Measurements from ENCODE around the gene GMCL2. TPM values are rescaled to one million over a fixed set of nuclear protein-coding genes. Genes with fewer than 3 reads are reported as not detected.

GMCL2 gene
- total RNA-seq, 1 donor from 2014 or later, result not detected

DNA sequence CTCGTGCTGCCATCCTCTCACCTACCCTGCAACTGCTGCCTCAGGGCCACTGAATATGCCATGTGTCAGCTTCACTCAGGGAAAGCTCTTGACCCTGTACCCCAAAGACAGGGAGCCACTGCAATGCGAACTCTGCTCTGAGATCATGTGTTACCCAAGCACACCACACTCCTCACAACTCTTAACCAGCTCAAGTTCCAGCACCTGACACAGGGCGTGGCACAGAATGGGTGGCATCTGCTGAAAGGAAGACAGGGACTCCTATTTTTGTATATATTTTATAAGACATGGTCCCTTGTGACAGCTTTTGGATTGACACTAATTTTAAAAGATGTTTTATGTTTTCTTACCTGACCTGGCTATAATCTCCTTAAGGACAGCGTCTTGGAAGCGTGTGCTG is 34.7 kb upstream of the GMCL2 start:
- DNase-seq, result no peak

DNA sequence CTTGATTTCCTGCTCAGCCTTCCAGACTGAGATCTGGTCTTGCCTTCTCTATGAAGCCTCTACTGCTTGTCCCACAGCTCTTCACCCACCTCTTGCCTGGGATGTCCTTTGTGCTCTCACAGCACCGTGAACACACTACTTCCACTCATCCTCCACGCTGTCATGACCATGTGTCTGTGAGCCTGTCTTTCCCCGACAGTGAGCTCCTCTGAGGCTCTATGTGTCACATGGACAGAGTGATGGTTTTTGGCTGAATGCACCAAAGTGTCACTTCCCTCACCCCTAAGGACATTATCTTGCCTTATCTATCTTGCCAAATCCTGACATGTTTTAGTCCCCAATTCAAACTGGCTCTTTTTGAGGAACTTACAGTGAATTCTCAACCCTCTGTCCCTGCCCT is 34.1 kb upstream of the GMCL2 start:
- no peak for DNase-seq

DNA sequence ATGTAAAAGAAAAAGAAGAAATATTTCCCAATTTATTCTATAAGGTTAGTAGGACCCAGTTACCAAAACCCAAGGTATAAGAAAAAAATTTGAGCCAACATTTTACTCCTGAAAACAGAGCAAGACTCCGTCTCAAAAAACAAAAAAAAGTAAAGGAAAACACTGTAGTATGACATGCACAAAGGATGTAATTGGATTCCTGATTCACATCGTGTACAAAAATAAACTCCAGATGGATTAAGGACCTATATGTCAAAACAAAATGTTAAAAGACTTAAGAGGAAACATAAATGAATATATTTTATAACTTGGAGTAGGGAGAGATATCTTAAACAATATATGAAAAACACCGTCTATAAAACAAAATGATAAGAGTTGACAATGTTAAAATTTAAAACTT is 31.7 kb upstream of the GMCL2 start:
- DNase-seq, result no peak

DNA sequence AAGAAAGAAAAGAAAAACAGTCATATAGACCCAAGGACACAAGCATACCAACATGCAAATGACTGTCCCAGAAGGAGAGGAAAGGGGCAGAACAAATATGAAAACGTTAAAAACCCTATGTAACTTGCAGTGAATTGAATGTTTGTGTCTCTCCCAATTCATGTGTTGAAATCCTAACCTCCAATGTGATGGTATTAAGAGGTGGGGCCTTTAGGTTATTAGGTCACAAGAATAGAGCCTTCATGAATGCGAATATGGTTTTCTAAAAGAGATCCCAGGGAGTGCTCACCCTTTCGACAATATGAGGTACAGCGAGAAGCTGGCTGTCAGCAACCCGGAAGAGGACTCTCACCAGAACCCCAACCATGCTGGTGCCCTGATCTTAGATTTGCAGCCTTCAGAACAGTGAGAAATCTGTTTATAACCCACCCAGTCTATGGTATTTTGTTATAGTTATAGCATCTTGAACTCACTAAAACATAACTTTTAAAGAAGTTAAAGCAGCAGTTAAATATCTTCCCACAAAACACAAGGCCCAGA is 31.1 kb upstream of the GMCL2 start:
- no peak for DNase-seq

DNA sequence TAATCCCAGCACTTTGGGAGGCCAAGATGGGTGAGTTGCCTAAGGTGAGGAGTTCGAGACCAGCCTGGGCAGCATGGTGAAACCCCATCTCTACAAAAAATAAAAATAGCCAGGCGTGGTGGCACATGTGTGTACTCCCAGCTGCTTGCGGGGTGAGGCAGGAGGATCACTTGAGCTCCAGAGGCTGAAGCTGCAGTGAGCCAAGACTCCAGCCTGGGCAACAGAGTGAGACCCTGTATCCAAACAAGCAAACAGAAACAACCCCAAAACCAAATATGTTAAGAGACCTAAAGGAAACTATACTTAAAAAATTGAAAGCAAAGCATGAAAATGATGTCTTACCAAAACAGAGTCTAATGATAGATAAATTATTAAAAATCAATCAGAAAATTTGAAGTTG is 29.6 kb upstream of the GMCL2 start:
- DNase-seq, result no peak

DNA sequence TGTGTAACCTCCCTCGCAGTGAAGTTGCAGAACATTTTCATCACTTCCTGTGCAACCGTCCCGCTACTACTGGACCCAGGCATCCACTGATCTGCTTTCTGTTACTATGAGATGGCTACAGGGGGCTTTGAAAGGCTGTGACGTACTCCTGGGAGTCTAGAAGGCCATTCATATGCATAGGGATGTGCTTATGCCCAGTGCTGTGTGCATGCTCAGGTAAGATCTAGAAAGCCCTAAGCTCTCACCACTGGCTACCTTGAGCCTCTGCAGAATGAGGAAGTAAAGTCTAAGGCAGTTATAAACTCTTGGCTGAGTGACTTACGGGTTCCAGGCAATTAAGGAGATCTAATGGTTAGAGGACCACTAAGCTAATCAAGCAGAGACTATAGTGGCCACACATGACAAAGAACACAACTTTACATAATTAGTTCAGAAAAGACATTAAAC is 28.9 kb upstream of the GMCL2 start:
- no peak for DNase-seq

DNA sequence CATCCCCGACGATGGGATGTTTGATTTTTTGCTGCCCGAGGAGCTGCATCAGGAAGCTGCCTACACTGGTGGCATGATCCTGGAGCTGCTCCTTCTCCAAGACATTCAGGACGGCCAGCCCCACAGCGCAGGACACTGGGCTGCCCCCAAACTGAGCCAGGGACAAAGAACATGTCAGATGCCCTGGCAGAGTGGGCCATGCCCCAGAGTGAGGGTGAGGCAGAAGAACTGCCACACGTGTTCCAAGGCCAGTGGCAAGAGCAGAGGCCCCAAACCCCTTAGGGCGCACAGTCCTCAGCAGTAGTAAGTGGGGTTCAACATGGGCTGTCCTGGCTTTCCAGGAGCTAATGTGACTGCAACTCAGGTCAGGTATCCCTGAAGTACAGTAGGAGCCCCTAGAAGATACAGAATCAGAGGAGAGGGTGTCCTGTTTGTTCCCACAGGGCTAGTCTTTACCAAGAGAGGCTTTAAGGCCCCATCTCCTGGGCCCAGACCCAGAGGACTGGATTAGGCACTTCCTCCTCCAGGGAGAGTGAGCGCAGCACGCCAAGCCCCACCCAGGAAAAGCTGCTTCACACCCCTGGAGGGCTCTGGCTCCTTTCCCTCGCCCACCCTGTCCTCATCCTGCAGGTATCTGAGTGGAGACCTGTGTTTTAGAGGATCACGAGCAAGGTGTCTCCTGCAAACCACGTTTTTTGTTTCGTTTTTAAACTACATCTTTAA is 28.3 kb upstream of the GMCL2 start:
- DNase-seq, result no peak

DNA sequence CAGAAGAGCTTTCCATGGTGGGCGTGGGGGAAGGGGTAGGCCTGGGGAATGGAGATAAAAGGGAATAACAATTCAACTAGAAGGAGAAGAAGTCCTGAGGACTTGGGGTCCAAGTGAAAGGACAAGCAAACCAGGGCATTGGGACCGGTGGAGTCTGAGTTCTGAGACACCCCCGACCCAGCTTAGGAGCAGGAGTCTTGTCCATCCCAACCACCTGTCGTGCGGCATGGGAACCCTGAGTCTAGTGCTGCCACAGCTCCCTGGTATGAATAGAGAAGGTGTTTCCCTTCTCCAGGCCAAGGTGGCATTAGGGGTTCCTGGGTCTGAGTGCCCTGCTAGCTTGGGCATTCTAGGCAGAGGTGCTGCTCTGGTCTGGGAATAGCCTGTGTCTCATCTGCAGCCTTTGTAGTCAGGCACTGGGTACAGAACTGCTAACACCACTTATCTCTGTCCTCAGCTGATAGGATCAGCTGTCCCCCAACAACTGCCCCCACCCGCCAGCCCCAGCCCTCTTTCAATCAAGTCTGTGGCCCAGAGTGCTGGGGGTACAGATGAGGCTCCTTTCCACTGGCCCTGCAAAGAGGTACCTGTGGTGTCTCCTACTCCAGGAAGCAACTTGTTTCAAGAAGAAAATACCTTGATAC is 27.1 kb upstream of the GMCL2 start:
- no peak for DNase-seq

DNA sequence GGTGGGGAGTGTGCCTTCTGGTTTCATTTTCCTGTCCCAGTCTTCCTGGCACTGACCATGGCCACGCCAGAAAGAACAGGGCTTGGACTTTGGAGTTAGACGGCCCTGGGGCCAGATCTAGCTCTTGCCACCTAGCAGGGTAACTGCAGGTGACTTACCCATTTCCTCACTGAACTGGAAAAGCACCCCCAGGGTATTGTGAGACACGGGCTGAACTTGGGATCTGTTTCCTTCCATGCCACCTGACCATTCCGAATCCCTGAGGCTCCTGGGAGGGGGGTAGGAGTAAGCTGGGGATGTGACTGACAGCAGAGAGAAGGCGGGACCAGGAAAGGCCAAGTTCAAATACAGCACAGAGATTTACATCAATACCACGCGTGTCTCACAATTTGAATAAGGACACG is 26.6 kb upstream of the GMCL2 start:
- DNase-seq, result no peak

DNA sequence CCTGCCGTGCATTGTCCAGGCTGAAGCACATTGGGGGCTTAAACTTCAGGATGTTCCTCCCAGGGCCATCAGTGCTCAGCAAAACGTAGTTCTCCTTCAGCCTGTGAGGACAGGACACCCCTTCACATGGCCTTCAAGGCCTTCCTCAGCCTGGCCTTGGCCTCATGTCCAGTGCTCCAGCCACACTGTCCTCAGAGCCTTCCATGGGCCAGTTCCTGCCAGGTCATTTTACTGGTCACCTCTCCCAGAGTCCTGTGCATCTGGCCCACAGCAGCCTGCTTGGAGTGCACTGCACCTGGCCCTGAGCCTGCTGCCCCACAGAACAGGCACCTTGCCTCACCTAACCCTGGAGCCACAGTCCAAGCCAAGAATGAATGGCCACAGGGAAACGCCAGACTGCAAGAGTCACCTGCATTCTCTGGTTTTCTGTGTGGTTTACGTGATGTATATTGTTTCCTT is 25.9 kb upstream of the GMCL2 start:
- no peak for DNase-seq

DNA sequence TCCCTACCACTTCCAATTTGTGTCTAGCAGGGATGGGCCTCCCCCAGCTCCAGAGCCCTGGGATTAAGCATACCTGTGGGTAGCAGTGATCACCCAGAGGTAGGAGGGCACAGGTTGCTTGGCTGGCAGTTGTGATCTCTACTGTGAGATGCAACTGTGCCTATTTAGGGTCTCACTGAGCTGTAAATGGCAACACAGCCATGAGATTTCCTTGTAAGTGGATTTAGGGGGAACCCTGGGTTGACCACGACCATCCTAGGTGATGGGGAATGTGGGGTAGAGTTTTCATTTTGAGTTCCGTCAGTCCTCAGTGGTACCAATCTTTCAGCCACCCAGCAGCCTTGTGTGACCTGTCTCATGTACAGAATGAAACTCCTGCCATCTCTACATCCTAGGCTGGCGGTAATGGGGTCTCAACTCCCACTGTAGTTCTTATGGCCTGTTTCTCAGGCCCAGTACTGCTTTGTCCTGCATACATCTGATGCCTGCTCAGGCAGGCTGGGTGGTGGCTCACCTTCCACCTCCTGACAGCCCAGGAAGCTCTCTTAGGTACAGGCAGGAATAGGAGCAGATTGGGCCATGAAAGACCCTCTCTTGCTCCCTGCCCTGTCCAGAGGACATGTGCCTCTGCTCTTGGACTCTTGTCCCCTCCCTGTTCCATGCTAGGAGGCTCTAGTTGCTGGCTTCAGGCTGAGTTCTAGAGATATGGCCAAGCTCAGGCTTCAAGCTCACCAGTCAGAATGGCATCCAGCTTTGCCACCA is 25.3 kb upstream of the GMCL2 start:
- no peak for DNase-seq

DNA sequence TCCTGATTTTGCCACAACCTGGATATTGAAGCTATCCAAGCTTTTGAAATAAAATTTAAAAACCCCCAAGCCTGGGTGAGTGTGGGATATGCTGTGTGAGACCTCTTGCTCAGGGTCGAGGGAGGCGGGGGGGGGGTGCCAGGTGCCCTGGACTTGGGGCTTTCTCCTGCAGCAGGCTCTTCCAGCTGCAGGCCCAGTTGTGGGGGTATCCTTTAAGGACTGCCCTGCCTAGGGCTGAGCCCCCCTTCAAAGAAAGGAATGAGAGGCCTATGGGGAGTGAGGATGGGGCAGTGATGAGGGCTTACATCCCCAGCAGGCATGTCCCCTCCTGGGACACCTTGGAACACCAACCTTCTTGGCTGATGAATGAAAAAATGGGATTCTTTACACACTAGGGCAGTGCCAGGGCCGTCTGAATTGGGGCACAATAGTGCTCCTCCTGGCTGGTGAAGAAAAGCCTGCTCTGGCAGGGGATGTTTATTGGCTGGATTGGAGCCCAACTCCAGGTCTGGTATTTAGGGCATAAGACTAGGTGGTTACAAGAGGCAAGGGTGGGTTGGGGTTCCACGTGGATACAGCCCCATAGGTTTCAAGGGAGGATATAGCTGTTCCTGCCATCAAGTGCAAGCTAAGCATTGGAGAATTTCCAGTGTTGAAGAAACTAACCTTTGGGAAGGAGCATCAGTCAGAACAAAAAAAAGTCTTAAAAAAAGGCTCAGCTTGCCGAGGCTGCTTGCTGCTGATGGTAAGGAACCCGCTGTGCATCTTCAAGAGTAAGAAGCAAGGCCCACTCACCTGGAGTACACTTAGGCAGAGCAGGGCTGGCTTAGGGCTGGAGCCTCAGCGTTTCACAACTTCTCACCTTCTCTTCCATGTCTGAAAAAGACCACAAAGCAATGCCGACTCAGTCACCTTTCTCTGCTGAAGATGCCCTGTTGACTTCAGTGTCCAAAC is 24.2 kb upstream of the GMCL2 start:
- no peak for DNase-seq

DNA sequence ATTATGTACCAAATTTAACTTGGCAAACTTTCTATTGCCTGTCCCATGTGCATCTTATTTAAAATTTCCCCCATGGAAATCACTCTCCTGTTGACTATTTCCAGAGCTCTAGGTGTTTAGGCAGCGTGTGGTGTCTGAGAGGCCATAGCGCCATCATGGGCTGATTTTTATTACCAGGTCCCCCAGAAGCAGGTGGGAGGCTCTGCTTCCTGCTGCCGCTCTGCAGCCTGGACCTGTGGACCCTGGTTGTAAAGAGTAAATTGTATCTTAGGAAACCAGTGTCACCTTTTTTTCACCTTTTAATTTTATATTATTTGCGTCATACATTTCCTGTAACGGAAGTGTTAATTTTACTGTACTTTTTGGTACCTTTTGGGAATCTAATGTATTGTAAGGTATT is 23.5 kb upstream of the GMCL2 start:
- DNase-seq, result no peak

DNA sequence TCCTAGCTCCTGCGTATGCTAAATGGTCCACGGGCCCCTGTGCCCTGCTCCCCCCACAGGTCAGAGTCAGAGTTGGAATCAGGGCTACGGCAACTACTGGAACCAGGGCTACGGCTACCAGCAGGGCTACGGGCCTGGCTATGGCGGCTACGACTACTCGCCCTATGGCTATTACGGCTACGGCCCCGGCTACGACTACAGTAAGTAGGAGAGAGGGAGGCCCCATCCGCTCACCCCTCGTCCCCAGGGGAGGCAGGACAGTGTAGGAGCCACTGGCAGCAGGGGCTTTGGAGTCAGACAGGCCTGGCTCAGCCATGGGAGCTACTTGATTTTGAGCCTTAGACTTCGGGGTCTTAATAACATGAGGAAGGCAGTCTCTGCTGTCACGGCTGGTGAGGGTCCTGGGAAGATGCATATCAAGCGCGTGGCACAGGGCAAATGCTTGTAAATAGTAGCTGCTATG is 22.9 kb upstream of the GMCL2 start:
- no peak for DNase-seq

DNA sequence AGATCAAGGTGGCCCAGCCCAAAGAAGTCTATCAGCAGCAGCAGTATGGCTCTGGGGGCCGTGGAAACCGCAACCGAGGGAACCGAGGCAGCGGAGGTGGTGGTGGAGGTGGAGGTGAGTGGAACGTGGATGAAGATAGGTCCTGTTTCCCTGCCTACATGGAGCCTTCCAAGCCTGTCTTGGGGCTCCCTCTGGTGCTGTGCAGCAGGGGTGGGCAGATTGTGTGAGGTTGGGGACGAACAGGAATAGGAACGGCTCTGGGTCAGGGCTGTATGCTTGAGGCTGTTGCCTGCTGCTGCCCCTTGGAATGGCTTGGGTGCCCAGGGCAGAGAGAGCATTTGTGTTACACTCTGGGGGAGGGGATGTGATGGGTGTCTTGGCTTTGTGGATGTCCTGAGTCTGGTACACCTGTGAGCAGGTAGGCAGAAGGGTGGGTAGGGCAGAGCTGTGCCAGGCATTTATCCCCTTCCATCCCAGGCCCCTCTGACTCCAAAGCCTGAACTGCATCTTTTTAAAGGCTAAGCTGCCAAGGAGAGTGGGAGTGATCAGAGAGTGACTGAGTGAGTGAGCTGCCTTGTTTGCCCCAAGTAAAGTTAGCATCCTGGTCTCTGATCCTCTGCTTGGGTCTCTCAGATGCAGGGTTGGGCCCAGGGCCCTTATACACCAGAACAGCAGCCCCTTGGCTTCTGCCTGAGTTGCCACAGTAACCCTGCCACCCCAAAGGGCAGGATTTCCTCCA is 22.3 kb upstream of the GMCL2 start:
- DNase-seq, result no peak

DNA sequence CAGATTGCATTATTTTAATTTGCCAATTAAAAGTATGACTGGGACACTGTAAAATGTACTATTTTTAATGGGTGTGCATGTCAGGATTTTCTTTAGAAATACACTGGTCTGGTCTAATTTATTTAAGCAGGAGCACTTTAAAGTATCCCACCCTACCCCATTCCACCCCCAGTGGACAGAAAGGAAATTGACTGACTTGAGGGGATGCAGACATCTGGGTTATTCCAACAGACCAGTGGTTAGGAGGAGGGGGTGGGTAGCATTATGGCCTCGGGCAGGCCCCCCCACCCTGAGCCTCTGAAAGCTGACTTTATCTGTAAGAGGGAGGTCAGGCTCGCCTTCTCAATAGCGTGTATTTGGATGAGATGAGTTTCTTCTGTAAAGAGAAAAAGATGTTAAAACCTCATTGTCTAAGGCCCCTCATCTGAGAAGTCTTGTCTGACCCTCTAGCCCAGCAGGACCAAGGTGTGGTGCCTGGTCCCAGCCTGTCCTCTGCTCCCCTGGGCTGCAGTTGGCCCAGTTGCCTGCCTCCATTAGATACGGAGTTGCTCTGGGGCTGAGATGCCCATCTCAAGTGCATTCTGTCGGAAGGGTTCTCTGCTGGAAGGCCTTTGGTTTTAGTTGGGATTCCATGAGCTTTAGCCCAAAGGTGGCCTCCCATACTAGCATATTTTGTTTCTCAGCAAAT is 21.5 kb upstream of the GMCL2 start:
- no peak for DNase-seq

DNA sequence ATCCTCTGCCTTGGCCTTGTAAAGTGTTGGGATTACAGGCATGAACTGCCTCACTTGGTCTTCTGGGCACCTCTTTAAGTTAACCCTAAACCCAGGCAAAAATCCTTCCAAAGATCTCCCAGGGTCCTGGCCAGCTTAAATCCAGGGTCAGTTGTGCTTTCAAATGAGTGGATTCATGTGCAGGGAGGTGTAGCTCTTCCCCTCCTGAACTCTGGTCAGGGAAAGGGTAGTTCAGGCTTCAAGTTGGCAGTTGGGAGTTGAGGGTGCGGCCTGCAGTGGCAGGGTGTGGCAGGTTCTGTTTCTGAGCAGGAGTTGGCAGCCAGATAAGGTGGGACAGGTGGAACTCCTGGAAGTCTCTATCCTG is 20.7 kb upstream of the GMCL2 start:
- no peak for DNase-seq

DNA sequence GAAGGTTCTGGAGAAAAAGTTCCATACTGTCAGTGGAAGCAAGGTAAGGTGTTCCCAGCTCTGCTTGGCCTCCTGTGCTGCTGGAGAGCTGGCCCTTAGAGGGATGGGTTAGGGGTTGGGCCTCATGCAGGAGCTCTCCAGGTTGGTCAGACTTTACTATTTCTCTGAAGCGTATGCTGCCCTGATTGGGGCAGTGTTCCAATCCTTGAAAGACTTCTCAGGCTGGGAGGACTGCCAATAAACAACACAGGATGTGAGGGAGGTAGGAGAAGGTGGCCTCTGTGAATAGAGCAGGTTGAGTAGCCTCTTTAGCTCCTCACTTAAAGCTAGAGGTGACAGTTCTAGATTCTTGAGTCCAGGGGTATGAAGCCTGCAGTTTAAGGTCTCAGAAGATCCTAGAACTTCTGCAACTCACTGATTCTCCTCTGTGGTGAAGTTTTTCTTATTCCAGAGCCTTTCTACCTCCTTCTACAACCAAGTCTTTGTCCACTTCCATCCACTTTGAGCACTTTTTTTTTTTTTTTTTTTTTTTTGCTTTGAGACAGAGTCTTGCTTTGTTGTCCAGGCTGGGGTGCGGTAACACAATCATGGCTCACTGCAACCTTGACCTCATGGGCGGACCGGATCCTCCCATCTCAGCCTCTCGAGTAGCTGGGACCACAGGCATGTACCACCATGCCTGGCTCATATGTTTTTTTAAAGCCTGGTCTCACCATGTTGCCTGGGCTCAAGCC is 20.2 kb upstream of the GMCL2 start:
- no peak for DNase-seq

DNA sequence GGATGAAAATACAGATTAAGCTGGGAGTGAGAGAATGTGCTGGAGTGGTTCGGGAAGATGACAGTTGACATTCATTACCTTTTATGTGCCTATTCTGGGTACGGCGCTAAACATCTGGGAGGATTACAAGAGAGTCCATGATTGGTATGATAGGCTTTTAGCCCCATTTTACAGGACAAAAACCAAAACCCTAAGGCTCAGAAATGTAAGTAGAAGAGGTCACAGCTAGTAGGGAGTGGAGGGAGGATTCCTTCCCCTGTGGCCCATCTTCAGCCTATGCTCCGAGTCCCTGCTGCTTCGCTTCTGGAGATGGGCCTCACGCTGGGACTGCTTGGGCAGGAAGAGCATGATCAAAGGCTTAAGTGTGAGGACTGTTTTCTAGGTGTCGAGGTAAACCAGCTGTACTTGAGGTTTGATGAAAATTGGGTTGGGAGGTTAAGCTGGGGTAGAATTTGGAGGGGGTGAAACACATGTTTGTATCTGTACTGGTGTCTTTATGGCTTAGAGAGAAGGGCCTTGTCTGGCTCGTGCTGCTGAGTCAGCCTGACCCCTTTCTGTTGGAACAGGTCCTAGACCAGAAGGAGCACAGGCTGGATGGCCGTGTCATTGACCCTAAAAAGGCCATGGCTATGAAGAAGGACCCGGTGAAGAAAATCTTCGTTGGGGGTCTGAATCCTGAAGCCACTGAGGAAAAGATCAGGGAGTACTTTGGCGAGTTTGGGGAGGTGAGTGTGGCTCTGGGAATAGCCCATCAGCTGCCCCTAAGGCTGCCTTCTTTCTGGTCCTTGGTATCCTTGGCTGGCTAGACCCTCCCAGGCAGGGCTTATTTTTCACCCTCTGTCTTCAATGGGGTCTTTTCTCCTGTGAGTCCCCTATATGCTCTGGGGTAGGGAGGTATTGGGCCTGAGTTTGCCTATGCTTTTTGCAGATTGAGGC is 19.3 kb upstream of the GMCL2 start:
- no peak for DNase-seq
